HG02870 (cell line): ENCODE measurements around the gene PEAK3.

Experiments
- ATAC-seq: cut with Tn5 transposase; IDR thresholded peaks from one replicate; pipeline ENCODE4 v1.9.1; 2021; ENCODE audit warnings: mild to moderate bottlenecking, moderate library complexity; ENCODE audit not compliant: unreplicated experiment

PEAK3 gene

DNA sequence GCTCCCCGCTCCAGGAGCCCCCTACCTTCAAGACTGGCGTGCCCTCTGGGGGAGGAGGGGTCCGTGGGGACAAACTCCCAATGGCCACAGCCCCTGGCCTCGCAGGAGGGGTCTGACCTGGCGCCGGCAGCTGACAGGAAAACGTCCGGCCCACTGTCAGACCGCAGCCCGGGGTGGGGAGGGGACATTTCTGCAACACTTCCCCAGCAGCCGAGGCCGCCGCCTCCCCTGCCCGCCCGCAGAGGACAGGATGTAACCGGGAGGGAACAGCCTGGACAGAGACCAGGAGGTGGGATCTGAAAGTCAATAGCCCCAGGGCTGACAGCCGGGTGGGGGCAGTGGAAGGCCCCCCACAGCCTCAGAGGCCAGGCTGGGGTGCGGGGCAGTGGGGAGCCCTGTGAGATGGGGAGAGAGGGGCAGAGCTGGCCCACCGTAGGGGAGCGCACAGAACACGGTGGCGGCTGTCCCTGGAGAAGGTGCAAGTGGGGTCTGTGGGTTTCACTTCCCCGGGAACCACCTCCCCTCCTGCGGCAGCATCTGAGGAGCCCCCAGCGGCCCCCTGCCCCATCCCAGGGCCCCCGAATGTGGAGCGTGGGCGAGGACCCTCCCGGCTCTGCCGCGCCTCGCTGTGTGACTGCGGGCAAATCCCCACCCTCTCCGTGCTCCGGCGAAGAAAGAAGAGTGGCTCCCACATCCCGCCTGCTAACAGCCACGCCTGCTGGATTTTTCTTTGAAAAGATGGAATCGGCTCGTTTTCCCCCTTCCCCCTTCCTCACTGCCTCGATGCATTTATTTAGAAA lies at the start of gene PEAK3:
TSS of gene PEAK3 (minus strand) at position 114 of the 800 bp plus-strand sequence. CDS start 1,244 bp downstream, outside the sequence.
- no peak for ATAC-seq

- no peak for ATAC-seq
These were observed 48.8 kb upstream of the PEAK3 start for GRCh38 chr19:2330632-2331284.

DNA sequence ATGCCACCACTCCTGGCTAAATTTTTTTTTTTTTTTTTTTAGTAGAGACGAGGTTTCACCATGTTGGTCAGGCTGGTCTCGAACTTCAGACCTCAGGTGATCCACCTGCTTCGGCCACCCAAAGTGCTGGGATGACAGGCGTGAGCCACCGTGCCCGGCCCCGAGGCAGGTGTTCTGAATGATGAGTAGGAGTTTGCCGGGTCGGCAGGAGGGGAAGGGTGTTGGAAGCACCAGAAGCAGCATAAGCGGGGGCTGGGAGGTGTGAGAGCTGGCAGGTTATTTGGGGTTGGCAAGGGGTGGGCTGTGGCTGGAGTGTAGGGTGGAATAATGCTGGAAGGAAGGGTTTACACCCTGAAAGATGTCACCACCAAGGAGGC lies 48.3 kb upstream of the PEAK3 start:
- no peak for ATAC-seq

DNA sequence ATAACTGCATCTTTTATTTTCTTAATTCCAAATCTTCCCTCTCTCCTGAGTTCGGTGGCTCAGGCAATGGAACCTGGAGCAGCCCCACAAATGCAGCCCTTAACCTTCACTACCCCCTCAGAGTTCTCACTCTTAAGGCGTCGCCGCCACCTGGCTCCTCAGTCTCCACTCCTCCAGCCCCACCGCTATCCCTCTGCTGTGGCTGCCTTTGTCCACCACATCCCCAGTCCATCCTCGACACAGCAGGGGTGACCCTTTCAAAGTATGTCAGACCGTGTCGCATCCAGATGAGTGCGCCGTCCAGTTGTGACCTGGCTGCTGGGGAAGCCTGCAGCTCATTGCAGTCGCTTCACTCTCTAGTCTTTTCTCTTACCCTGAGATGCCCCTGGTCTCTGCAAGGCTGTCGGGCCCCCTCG lies 47.5 kb upstream of the PEAK3 start:
- no peak for ATAC-seq

GRCh38 chr19:2329149-2329478 lies 47.1 kb upstream of the PEAK3 start:
- ATAC-seq = no peak

- peak; percentile 51 for ATAC-seq
These were observed 46.6 kb upstream of the PEAK3 start, which contains the start of the genes LSM7 and SPPL2B for GRCh38 chr19:2328401-2329148. Gene LSM7 (minus strand): TSS chr19:2328586. CDS start chr19:2328566, 20 bp downstream. Gene SPPL2B (plus strand): TSS chr19:2328684. CDS start chr19:2328710, 26 bp downstream.

GRCh38 chr19:2327773-2328400 lies 45.9 kb upstream of the PEAK3 start:
- no peak for ATAC-seq

GRCh38 chr19:2326699-2327360 lies 44.9 kb upstream of the PEAK3 start:
- ATAC-seq = no peak

DNA sequence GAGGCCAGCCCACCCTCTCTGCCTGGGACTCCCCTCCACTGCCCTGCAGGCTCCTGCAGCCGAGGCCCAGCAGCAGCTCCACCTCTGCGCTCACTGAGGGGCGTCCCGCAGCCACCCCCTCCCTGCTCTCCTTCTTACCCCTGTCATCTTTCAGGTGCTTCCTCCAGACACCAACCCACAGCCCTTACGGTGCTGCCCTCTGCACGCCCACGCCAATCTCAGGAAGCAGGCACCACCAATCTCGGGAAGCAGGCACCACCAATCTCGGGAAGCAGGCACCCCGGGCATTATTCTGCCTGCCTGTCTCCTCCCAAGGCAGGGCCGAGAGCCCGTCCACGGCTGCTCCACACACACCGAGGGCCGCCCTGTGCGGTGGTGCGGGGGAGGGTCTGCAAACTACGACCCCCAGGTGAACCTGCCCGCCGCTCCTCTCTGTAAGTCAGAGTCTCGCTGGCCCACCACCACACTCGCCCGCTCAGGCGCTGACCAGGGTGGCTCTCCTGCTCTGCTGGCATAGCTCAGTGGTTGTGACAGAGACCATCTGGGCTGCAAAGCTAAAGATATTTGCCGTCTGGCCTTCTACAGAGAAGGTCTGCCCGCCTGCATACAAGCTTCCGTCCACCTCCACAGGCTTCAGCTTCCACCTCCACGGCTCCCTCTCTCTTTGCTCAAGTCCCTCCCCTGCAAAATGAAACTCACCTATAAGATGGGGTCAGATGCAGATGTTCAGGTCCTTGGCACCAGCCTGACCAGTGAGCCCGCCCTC lies 43.5 kb upstream of the PEAK3 start:
- no peak for ATAC-seq

DNA sequence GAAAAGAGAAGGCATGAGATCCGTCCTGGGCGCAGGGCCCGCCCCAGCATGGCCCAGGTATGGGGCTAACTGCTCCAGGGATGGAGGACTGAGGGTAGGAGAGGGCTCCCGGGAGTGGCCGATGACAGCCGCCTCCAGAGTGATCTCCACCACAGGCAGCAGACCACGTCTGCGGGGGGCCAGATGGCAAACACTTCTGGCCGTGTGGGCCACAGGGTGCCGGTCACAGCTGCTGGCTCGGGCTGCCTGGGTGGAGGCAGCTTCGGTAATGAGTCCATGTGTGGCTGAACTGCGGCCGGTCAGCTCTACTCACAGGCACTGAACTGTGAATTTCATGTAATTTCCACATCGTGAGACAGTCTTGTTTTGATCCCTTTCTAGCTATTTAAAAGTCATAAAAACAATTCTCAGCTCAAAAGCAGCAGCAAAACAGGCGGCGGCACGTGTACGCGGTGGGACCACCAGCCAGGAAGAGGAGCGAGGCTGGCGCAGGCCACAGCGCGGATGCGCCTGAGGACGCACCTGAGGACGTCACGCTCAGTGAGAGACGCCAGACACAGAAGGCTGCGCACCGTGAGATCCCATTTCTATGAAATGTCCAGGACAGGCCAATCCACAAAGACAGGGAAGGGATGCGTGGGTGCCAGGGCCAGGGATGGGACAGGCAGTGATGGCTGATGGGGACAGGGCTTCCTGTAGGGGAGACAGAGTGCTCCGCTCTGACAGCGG lies 42.4 kb upstream of the PEAK3 start:
- ATAC-seq = no peak

- no peak for ATAC-seq
These were observed 41.7 kb upstream of the PEAK3 start for GRCh38 chr19:2323707-2324106.

- ATAC-seq = no peak
These were observed 39.7 kb upstream of the PEAK3 start for GRCh38 chr19:2321565-2322283.

DNA sequence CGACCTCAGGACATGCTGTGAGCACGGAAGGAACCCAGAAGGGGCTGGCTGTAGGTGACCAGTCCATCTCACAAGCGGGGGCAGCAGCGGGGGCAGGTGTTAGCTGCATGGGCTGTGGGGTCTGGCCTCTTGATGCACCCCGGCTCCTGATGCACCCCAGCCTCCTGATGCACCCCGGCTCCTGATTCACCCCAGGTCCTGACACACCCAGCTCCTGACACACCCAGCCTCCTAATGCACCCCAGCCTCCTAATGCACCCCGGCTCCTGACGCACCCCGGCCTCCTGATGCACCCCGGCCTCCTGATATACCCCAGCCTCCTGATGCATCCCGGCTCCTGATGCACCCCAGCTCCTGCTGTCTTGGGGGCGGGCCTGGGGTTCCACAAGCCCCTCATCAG lies 39.0 kb upstream of the PEAK3 start:
- ATAC-seq = no peak

GRCh38 chr19:2320049-2320448 lies 38.1 kb upstream of the PEAK3 start:
- ATAC-seq = no peak

DNA sequence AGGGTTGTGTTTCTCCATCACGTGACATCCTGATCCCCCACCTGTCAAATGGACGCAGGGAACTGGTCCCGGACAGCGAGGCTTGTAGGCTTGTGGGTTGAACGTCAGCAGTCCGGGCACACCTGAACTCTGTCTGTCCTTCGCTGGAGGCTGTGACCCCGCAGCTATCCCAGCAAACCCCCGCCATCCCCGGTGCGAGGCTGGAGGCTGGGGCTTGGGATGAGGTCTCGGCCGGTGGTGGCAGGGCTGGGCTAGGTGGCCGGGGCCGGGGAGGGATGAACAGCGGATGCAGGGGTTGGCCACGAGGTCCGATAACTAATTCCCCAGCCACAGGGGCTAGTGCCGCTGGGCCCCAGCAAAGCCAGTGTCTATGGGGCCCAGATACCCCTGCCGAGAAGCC lies 37.6 kb upstream of the PEAK3 start:
- no peak for ATAC-seq

GRCh38 chr19:2318923-2319322 lies 36.9 kb upstream of the PEAK3 start:
- no peak for ATAC-seq

GRCh38 chr19:2317756-2318155 lies 35.8 kb upstream of the PEAK3 start:
- ATAC-seq = no peak

DNA sequence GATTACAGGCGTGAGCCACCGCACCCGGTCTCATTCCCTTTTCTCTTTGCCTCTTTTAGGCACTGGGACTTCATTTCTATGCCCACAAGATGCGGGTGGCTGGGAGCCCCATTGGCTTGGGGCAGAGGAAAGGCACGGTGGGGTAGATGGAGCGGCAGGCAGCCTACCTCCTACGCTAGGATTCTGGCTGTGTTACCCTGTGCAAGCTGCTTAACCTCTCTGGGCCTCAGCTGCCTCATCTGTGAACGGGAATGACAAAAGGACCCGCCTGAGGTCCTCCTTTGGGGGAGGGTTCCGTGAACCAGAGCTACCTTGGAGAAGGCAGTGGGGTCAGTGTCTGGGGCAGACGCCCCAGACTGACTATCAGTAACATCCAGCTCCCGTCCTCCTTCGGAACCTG lies 35.3 kb upstream of the PEAK3 start:
- no peak for ATAC-seq
